ENCODE results near the gene C1QA.
"Not testable (repeated sequence)": the region's sequence is repeated elsewhere in the genome, so short reads cannot be mapped to it uniquely, and the experiment has no call there.

Gene C1QA

DNA sequence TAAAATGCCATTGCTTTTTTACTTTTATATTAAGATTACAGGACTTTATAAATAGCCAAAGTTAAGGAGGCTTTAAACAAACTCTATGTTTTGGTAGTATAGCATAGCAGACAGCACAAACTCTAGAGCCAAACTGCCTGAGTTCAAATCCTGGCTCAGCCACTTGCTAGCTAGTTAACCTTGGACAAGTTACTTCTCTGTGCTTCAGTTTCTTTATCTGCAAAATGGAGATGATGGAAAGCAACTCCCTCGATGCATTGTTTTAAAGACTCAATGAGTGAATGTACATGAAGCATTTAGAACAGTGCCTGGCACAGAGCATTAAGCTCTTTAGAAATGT is 38.0 kb downstream of the C1QA start:
- DNase-seq, result no peak

DNA sequence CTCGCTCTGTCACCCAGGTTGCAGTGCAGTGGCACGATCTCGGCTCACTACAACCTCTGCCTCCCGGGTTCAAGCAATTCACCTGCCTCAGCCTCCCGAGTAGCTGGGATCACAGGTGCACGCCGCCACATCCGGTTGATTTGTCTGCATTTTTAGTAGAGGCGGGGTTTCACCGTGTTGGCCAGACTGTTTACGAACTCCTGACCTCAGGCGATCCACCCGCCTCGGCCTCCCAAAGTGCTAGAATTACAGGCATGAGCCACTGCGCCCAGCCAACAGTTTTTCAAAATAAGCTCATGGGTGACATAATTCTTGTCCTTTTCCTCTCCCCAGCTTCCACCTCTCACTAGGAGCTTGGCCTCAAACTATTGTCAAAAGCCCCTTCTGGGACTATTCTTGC is 39.7 kb downstream of the C1QA start:
- DNase-seq, result not testable (repeated sequence)

DNA sequence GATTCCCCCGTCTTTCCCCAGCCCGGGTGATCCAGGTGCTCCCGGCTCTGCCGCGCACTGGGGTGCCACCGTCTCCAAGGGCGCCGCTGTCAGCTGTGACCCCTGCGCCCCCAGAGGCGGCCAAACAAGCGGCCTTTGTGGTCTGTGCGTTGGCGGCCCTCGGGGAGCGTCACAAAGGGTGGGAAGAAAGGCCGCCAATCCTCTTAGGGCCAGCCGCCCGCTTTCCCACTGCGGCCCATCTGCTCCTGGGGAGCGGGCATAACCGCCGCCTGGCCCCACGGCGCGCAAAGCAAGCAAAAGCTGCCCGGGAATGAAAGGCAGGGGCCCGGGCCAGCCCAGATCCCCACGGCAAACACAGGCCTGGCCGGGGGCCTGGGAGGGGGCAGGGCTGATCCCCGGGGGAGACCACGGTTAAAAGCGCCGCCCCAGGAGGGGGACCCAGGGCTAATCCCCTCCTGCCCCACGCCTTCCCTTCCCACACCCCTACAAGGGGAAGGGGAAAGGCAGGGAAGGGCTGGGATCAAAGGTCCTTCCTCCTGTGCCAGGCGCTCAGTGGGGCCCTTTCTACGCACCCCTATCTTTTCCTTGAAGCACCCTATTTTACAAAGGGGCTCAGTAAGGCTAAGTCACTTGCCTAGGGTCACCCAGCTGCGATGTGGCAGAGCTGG is 40.6 kb downstream of the C1QA start:
- DNase-seq, result no peak

DNA sequence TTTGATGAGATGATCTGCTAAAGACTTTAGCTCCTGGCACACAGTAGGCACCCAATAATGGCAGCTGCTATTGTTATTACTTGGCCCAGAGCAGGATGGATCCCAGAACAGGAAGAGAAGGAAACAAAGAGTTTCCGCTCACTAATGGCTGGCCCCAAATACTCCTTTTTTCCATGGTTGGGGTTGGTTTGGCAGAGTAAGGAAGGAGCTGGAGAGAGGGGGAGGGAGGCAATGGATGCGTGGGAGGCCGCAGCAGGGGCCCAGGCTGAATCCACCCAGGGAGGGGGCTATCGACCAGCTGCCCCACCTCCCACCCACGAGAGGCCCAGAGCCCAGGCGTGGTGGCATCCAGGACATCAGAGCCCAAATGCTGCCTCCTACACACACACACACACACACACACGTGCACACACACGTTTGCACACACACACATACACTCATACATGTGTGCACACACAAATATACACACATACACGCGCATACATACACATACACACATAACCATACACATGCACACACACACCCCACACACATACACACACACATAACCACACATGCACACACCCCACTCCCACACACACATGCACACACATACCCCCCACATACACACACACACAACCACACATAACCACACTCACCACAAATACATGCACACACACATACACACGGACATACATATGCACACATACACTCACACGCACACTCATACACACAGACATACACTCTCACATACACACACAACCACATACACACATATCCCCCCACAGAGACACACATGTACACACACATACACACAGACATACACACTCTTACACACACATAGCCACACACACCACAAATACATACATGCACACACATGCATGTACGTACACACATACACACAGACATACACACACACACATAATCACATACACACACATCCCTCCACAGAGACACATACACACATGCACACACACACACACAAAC is 41.8 kb downstream of the C1QA start:
- no peak for DNase-seq

DNA sequence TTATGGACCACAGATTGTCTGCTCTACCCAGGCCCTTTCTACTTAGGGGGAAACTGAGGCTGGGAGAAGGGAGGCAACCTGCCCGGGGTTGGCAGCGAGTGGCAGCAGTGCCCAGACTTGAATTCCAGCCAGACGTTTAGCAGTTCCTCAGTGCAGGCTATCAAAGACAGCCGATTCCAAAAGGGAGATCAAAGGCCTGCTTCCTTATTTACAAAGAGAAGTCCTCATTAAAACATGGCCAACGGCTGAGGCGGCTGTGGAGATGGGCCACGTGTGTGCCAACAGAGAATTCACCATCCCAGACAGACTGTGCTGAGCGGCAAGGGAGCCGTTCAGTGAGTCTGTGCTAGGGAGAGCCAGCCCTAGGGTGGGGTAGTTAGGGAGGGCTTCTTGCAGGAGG is 44.3 kb downstream of the C1QA start:
- DNase-seq, result no peak

DNA sequence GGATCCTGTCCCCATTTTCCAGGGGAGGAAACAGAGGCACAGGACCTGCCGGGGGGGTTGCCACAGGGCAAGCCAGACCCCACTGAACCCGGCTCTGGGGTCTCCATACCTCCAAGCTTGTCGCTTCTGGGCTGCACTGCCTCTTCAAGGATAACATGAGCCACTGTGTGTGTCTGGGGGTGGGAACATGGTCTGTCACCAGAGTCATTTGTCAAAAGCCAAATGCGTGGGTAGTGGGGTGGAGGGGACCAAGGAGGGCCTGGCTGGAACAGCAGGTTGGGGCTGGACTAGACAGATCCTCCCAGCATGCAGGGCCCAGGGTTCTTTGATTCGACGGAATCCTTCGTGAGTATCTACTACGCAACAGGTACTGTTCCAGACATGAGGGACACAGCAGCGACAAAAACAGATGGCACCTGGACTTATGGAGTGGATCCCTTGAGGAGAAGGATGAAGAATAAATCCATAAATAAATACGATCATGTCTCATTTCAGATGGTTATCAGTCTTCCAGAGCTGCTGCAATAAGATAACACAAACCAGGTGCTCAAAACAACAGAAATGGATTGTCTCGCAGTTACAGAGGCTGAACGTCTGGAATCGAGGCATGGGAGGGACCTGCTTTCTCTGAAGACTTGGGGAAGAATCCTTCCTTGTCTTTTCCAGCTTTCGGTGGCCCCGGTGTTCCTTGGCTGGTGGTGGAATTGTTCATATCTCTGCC is 45.3 kb downstream of the C1QA start:
- DNase-seq, result no peak

DNA sequence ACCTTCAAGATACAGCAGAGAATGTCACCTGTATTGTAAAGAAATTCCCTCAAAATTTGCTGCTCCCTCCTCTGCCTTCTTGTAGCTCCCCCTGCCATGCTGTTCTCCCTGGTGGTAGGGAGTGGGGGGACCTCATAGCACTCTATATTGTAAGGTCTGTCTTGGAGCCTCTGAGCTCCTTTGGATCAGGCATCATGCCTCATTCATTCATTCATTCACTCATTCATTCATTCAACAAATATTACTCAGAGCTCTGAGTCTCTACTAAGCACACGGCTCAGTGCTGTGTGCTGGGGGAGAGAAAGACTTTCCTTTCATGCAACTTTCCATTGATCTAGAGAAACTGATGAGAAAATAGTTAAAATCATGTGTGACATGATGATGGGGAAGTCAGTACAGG is 47.1 kb downstream of the C1QA start:
- DNase-seq, result no peak

DNA sequence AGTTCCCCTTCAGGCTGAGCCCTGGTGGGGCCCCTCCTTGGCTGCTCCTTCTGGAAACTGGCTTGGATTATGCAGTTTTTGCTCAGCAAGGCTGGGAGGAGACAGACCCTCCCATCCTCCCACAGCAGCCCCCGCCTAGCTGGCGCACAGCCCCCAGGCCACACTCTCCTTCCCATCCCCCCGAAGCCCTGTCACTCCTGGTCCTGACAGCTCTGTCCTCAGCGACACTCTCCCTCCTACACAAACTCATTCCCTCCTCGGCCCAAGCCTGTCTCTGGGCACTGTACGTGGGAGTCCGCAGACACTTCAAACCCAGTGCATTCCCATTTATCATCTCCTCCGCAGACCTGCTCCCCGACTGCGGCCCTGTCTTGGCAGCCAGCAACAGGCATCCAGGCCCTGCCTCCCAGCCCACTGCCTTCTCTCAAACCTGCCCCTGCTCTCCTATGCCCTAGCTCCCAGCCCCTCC is 49.2 kb downstream of the C1QA start:
- peak; percentile 16 for DNase-seq

DNA sequence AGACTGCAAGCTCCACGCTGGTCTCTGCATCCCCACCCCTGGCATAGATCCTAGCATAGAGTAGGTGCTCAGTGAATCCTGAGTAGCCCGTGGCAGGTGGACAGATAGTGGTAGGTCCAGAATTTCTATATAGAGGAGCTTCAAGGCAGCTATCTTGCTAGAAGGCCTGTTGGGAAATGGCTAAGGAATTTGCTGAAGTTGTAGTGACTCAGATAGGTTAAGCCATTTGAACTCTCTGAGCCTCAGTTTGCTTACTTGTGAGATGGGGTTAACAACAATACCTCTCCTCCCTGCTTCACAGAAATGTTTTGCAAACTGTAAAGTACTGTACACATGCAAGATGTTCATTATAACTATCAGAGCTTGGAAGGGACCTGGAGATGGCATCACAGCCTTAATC is 50.8 kb downstream of the C1QA start:
- no peak for DNase-seq

DNA sequence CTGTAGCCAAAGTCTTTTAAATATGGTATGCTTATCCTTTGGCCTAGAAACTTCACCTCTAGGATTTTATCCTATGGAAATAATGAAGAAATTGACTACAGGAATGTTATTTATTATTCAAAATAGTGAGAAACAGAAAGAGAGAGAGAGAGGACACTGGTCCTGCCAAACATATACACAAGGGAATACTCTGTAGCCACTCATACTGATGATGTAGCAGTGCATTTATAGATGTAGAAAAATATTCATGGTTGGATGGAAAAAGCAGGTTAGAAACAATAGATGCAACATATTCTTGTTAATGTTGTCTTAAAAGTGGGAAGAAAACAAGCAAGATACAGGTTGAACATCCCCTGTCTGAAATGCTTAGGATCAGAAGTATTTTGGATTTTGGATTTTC is 52.0 kb downstream of the C1QA start:
- no peak for DNase-seq

Data from fibroblast of skin of abdomen (primary cell).